ENCODE results near the gene TMEM250. TPM values are rescaled to one million over a fixed set of nuclear protein-coding genes. Genes with fewer than 3 reads are reported as not detected.

TMEM250 gene
- polyA plus RNA-seq, 2 donors, result 13.6 to 25.7 TPM

DNA sequence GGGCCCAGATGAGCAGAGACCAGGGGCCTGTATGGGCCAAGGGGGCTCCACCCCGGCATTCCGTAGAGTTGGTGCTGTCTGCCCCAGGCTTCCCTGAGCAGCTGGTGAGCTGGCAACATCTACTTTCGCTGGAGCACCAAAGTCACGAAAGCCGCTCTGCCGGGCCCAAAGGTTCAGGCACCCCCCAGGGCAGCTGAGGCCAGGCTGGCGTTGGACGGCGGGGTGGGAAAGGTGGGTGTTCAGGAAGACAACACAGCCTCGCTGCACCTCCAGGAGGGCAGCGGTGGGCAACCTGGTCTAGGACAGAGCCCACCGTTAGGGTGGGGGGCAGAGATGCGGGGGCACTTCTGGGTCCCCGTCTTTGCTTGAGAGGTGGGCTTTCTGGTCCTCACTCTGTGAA, 30.1 kb upstream of the TMEM250 start:
- Histone ChIP-seq H3K4me3 (ENCODE audit: low read depth in 1 of 2, low read length in 2 of 2) (no peak overlapping the region), H3K27me3 (ENCODE audit: control insufficient read depth in 1 of 2, insufficient read depth in 2 of 2, low read length in 2 of 2) (no peaks in the 10 kb centered on the region), H3K4me1 (ENCODE audit: control insufficient read depth in 2 of 2, insufficient read depth in 2 of 2, low read length in 1 of 2) (peaks cover 0 to 4% of the 10 kb centered on the region in 2 donors), H3K36me3 (ENCODE audit: control insufficient read depth in 2 of 2, insufficient read depth in 2 of 2, low read length in 1 of 2) (no peaks in the 10 kb centered on the region), H3K27ac (ENCODE audit: low read depth in 2 of 2, low read length in 1 of 2) (no peak overlapping the region), H3K9me3 (ENCODE audit: control insufficient read depth in 2 of 2, insufficient read depth in 1 of 2, low read depth in 1 of 2, low read length in 1 of 2) (no peaks in the 10 kb centered on the region)
- WGBS, 2 donors, result 70 to 72% methylated on average over 10 to 14 of the region's 14 CpGs

DNA sequence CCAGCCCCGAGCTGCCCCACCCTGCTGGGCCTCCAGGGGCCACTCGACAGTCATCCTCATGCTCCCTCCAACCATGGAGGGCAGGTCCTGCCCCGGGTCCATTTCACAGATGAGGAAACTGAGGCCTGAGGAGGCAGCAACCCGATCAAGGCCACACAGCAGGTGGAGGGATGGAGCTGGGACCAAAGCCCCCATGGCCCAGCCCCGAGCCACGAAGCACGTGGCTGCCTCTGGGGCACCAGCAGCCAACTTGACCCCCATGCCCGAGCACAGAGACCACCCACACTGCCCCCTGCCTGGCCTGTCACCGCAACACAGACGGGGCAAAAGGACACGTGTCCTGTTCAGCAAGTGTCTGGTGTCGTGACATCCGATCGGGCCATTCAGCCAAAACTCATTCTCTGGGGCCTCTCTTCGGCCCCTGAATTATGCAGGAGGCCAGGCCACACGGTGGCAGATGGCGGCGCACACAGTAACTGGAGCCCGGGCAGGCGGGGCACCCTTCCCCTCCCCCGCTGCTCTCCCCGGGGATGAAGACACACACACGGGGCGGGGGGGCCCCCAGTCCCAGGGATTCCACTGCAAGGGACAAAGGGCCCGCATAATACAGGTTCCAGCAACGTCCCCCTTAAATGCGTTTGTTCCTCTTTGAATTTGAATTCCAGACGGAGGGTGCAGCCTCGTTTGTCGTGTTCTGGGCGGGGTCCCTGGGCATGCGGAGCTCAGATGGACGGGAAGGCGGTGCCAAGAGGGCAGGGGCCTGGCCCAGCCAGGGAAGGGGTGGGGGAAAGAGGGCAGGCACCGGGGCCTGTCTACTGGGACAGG, 29.4 kb upstream of the TMEM250 start:
- Histone ChIP-seq H3K4me1 (ENCODE audit: control insufficient read depth in 2 of 2, insufficient read depth in 2 of 2, low read length in 1 of 2) (no peaks in the 10 kb centered on the region), H3K27ac (ENCODE audit: low read depth in 2 of 2, low read length in 1 of 2) (no peak overlapping the region), H3K36me3 (ENCODE audit: control insufficient read depth in 2 of 2, insufficient read depth in 2 of 2, low read length in 1 of 2) (no peaks in the 10 kb centered on the region), H3K4me3 (ENCODE audit: low read depth in 1 of 2, low read length in 2 of 2) (no peak overlapping the region), H3K9me3 (ENCODE audit: control insufficient read depth in 2 of 2, insufficient read depth in 1 of 2, low read depth in 1 of 2, low read length in 1 of 2) (no peaks in the 10 kb centered on the region), H3K27me3 (ENCODE audit: control insufficient read depth in 1 of 2, insufficient read depth in 2 of 2, low read length in 2 of 2) (peaks cover 0 to 3% of the 10 kb centered on the region in 2 donors)
- WGBS, 2 donors, result 26 to 29% methylated on average over 34 to 35 of the region's 35 CpGs

DNA sequence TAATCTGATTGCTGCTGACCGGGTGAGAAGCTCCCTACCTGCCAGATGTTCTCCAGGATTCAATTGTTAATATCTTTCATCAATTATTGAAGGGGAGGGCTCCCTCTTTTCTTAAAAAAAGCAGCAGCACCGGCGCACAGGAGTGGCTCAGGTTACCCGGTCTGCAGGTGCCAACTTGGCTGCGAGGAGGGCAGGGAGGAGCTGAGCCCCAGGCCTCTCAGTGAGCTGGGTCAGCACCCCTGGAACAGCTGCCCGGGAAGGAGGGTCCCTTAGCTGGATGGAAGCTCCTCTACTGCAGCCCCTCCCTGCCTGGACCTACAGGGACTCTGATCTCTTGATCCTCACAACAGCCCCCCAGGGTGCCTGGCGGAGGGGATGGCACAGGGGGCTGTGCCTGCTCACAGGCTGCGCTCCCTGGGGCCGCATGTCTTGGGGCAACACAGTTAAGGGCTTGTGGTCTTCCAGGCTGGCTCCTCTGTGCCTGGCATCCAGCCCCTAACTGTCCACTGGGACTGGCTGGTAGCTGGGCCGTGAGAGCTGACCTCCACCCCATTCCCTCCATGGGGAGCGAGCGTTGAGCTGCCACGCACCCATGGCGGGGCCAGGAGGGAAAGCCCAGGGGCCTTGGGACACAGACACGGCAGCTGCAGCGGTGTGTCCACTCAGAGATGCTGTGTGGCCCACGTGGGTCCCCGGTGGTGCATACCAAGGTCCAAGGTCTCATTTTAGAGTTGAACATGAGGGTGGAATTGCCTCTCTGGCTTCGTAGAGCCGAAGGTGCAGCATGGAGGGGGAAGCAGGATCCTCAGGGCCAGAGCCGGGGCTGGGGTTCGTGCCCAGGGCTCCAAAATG, 28.6 kb upstream of the TMEM250 start:
- no peak overlapping the region for H3K27ac ChIP-seq (ENCODE audit: low read depth in 2 of 2, low read length in 1 of 2)
- no peak overlapping the region for H3K4me3 ChIP-seq (ENCODE audit: low read depth in 1 of 2, low read length in 2 of 2)
- no peaks in the 10 kb centered on the region for H3K9me3 ChIP-seq (ENCODE audit: control insufficient read depth in 2 of 2, insufficient read depth in 1 of 2, low read depth in 1 of 2, low read length in 1 of 2)
- H3K36me3 ChIP-seq (ENCODE audit: control insufficient read depth in 2 of 2, insufficient read depth in 2 of 2, low read length in 1 of 2), result no peaks in the 10 kb centered on the region
- H3K4me1 ChIP-seq (ENCODE audit: control insufficient read depth in 2 of 2, insufficient read depth in 2 of 2, low read length in 1 of 2), result no peaks in the 10 kb centered on the region
- H3K27me3 ChIP-seq (ENCODE audit: control insufficient read depth in 1 of 2, insufficient read depth in 2 of 2, low read length in 2 of 2), result peaks cover 0 to 4% of the 10 kb centered on the region in 2 donors
- WGBS, 2 donors, result 65 to 68% methylated on average over 20 to 22 of the region's 22 CpGs

DNA sequence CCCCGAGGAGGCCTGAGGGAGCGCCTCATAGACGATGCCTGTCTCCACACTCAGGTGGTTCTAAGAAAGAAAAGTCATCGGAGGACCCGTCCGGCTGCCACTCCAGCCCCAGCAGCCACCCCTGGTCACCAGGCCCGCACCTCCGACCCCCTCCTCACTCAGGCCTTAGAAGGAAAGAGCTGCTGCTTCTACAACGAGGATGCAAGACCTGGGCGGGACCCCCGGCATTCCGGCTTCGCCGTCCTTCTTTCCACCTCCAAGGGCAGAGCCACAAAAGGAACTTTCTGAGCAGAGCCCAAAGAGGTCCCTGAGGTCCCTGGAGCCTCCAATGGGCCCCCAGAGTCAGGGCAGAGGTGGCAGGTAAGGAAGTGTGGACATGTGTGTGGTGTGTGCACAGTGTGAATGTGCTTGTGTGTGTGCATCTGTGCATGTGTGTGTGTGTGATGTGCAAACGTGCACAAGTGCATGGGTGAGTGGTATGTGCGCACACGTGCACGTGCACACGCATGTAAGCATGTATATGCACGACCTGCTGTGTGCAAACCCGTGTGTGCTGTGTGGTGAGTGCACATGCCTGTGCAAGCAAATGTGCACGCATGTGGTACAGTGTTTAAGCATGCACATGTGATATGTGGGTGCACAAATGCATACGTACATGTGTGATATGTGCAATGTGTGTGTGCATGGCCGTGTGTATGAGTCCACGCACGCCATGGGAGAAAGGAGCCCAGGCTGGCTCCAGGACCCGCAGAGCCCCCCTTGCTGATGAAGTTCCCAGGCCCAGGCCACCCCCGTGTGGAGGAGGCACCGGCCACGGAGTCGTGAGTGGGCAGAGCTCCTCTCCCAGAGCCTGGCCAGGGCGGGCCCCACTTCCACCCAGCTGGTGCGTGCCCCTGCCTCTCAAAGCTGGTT, 27.7 kb upstream of the TMEM250 start:
- H3K4me1 ChIP-seq (ENCODE audit: control insufficient read depth in 2 of 2, insufficient read depth in 2 of 2, low read length in 1 of 2), result no peaks in the 10 kb centered on the region
- H3K27me3 ChIP-seq (ENCODE audit: control insufficient read depth in 1 of 2, insufficient read depth in 2 of 2, low read length in 2 of 2), result peaks cover 0 to 4% of the 10 kb centered on the region in 2 donors
- no peak overlapping the region for H3K4me3 ChIP-seq (ENCODE audit: low read depth in 1 of 2, low read length in 2 of 2)
- H3K9me3 ChIP-seq (ENCODE audit: control insufficient read depth in 2 of 2, insufficient read depth in 1 of 2, low read depth in 1 of 2, low read length in 1 of 2), result no peaks in the 10 kb centered on the region
- H3K27ac ChIP-seq (ENCODE audit: low read depth in 2 of 2, low read length in 1 of 2), result no peak overlapping the region
- H3K36me3 ChIP-seq (ENCODE audit: control insufficient read depth in 2 of 2, insufficient read depth in 2 of 2, low read length in 1 of 2), result no peaks in the 10 kb centered on the region
- 72 to 76% methylated on average over 33 of the region's 33 CpGs for WGBS, 2 donors

DNA sequence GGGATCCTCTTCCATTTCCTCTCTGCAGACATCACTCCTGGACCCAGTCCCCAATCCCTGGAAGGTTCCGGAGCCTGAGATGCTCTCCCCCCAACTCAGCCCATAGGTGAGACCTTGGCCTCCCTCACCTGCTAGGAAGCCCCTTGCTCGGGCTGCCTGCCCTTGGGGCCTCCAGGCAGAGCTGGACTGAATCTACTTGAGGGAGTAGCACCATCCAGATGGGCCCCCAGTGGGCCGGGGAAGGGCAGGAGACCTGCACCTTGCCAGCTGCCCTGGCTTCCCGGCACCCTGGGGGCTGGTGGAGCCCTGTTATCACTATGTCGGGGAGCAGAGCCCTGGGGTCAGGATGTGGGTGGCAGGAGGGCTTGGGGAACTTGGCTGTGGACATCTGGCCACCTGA, 26.9 kb upstream of the TMEM250 start:
- Histone ChIP-seq H3K4me1 (ENCODE audit: control insufficient read depth in 2 of 2, insufficient read depth in 2 of 2, low read length in 1 of 2) (no peaks in the 10 kb centered on the region), H3K27me3 (ENCODE audit: control insufficient read depth in 1 of 2, insufficient read depth in 2 of 2, low read length in 2 of 2) (peaks cover 0 to 4% of the 10 kb centered on the region in 2 donors), H3K36me3 (ENCODE audit: control insufficient read depth in 2 of 2, insufficient read depth in 2 of 2, low read length in 1 of 2) (no peaks in the 10 kb centered on the region)

DNA sequence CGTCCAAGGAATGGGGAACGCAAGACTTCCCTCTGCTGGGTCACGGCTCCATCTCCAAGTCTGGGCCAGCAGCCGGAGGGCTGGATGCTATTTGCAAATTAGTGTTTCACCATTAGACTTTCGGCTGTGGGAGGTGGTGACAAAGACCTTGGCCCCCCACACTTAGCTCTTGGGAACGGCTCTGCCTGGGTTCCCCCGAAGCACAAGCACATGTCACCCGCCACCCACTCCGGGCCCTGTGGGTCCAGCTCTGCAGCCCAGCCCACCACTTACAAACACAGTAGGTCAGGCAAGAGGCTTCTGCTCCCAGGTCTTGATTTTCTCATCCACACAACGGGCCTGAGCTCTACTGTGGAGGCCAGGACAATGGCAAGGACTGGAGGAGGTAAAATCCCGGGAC, 25.8 kb upstream of the TMEM250 start:
- WGBS, 2 donors, result 86 to 88% methylated on average over 11 of the region's 11 CpGs
- Histone ChIP-seq H3K4me1 (ENCODE audit: control insufficient read depth in 2 of 2, insufficient read depth in 2 of 2, low read length in 1 of 2) (no peaks in the 10 kb centered on the region), H3K9me3 (ENCODE audit: control insufficient read depth in 2 of 2, insufficient read depth in 1 of 2, low read depth in 1 of 2, low read length in 1 of 2) (no peaks in the 10 kb centered on the region), H3K27me3 (ENCODE audit: control insufficient read depth in 1 of 2, insufficient read depth in 2 of 2, low read length in 2 of 2) (peaks cover 0 to 4% of the 10 kb centered on the region in 2 donors), H3K36me3 (ENCODE audit: control insufficient read depth in 2 of 2, insufficient read depth in 2 of 2, low read length in 1 of 2) (no peaks in the 10 kb centered on the region), H3K4me3 (ENCODE audit: low read depth in 1 of 2, low read length in 2 of 2) (no peak overlapping the region), H3K27ac (ENCODE audit: low read depth in 2 of 2, low read length in 1 of 2) (no peak overlapping the region)

More for the DNA sequence above, 26.9 kb upstream of the TMEM250 start:
- H3K27ac ChIP-seq (ENCODE audit: low read depth in 2 of 2, low read length in 1 of 2), result no peak overlapping the region
- H3K9me3 ChIP-seq (ENCODE audit: control insufficient read depth in 2 of 2, insufficient read depth in 1 of 2, low read depth in 1 of 2, low read length in 1 of 2), result no peaks in the 10 kb centered on the region
- H3K4me3 ChIP-seq (ENCODE audit: low read depth in 1 of 2, low read length in 2 of 2), result no peak overlapping the region
- 60 to 65% methylated on average over 5 of the region's 5 CpGs for WGBS, 2 donors

DNA sequence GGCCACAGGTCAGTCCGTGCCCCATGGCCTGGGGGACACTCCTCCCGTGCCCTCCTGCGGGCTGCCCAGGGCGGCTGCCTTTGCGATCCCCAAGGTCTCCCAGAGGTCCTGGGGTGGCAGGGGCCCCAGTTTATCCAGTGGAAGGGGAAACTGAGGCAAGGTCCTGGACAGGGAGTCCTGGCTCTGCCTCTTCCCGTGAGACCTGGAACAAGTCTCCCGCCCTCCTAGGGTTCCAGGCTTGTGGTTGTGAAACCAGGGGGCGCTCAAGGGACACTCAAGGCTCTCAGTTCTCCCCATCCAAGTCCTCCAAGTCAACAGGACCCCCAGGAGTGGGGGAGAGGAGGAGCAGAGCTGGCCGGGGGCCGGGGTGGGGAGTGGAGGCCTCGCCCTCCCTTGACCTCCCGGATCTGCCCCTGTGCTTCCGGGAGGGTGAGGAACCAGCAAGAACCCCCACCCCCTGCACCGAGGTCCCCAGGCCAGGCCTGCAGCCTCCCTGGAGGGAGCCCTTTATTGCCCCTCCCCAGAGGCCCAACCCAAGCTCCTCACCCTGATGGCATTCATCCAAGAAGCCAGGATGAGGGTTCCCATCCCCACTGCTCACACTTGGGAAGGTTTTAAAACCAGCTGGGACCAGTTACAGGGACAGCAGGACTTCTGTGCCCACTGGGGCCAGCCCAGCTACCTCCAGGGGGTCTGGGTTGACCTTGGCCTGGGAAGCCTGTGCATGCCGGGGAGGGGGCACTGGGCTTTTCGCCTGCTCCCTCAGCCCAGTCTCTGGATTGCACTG, 24.7 kb upstream of the TMEM250 start:
- Histone ChIP-seq H3K4me3 (ENCODE audit: low read depth in 1 of 2, low read length in 2 of 2) (no peak overlapping the region), H3K27ac (ENCODE audit: low read depth in 2 of 2, low read length in 1 of 2) (no peak overlapping the region), H3K27me3 (ENCODE audit: control insufficient read depth in 1 of 2, insufficient read depth in 2 of 2, low read length in 2 of 2) (peaks cover 0 to 4% of the 10 kb centered on the region in 2 donors), H3K9me3 (ENCODE audit: control insufficient read depth in 2 of 2, insufficient read depth in 1 of 2, low read depth in 1 of 2, low read length in 1 of 2) (no peaks in the 10 kb centered on the region), H3K4me1 (ENCODE audit: control insufficient read depth in 2 of 2, insufficient read depth in 2 of 2, low read length in 1 of 2) (no peaks in the 10 kb centered on the region), H3K36me3 (ENCODE audit: control insufficient read depth in 2 of 2, insufficient read depth in 2 of 2, low read length in 1 of 2) (no peaks in the 10 kb centered on the region)
- 44% methylated on average over 13 to 16 of the region's 16 CpGs for WGBS, 2 donors

DNA sequence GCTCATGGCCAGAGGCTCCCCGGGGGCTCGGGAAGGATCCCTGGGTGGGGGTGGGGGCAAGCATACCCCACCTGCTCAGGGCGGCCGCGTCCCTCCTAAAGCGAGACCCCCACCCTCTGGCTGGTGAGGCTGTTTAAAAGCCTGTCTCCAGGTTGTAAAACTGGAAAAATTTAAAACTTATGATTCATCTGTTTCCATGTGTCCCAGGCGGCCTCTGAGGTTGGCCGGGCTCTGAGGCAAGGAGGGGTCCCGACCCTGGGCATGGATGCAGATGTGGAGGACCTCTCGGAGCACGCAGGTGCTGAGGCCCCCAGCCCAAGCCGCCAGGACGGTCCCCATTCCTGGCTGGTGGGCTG, 24.2 kb upstream of the TMEM250 start:
- H3K36me3 ChIP-seq (ENCODE audit: control insufficient read depth in 2 of 2, insufficient read depth in 2 of 2, low read length in 1 of 2), result no peaks in the 10 kb centered on the region
- H3K4me3 ChIP-seq (ENCODE audit: low read depth in 1 of 2, low read length in 2 of 2), result no peak overlapping the region
- 56 to 59% methylated on average over 13 of the region's 13 CpGs for WGBS, 2 donors
- H3K9me3 ChIP-seq (ENCODE audit: control insufficient read depth in 2 of 2, insufficient read depth in 1 of 2, low read depth in 1 of 2, low read length in 1 of 2), result no peaks in the 10 kb centered on the region
- no peaks in the 10 kb centered on the region for H3K4me1 ChIP-seq (ENCODE audit: control insufficient read depth in 2 of 2, insufficient read depth in 2 of 2, low read length in 1 of 2)
- peaks cover 0 to 4% of the 10 kb centered on the region in 2 donors for H3K27me3 ChIP-seq (ENCODE audit: control insufficient read depth in 1 of 2, insufficient read depth in 2 of 2, low read length in 2 of 2)
- H3K27ac ChIP-seq (ENCODE audit: low read depth in 2 of 2, low read length in 1 of 2), result no peak overlapping the region
